Measurements from ENCODE around the gene LRP3. TPM values are rescaled to one million over a fixed set of nuclear protein-coding genes. Genes with fewer than 3 reads are reported as not detected.

The LRP3 gene
- total and polyA plus RNA-seq, 2 of the 13 experiments (the other 11 are each of a cell fraction or from before 2014, with no cell fraction given) = 17.6 to 51.6 TPM

DNA sequence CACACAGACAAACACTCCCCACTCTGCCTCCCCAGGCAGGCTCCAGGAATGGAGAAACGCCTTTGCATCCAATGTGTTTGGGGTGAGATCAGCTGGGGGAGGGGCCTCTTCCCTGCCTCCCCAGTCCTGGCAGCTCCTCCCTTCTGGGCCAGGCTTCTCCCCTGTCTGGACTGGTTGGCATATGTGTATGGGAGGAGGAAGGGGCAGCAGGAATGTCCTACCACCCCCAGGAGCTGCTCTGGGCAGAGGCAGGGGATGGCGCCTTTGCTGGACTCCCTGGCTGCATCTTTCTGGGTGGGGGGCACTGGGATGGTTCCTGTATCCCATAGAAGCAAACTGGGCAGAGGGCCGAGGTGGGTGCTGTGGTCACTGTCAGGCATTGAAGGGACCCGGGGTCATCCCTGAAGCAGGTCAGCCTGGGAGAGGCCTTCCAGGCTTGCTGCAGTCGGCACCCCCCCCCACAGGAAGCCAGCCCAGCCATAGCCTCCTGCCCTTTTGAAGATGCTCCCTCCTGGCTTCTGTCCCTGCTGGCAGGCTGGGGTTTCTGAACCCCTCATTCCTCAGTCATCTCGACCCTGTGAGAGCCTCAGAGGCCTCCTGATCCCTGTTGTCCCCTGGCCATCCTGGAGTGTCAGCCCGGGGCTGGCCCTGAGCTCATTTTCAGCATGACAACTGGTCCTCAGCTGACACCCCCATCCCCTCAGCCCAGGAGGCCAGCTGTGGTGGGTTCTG is 52.7 kb downstream of the LRP3 start (continued):
- TF ChIP-seq, protein P1, sequence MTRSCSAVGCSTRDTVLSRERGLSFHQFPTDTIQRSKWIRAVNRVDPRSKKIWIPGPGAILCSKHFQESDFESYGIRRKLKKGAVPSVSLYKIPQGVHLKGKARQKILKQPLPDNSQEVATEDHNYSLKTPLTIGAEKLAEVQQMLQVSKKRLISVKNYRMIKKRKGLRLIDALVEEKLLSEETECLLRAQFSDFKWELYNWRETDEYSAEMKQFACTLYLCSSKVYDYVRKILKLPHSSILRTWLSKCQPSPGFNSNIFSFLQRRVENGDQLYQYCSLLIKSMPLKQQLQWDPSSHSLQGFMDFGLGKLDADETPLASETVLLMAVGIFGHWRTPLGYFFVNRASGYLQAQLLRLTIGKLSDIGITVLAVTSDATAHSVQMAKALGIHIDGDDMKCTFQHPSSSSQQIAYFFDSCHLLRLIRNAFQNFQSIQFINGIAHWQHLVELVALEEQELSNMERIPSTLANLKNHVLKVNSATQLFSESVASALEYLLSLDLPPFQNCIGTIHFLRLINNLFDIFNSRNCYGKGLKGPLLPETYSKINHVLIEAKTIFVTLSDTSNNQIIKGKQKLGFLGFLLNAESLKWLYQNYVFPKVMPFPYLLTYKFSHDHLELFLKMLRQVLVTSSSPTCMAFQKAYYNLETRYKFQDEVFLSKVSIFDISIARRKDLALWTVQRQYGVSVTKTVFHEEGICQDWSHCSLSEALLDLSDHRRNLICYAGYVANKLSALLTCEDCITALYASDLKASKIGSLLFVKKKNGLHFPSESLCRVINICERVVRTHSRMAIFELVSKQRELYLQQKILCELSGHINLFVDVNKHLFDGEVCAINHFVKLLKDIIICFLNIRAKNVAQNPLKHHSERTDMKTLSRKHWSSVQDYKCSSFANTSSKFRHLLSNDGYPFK (CRISPR knock-in tag; IDR thresholded peaks at IDR 0.05; ENCODE audit: borderline replicate concordance) = 0 out of 2 replicates have a peak, but pooled peaks have one; percentile 4
- TF ChIP-seq, protein P2, sequence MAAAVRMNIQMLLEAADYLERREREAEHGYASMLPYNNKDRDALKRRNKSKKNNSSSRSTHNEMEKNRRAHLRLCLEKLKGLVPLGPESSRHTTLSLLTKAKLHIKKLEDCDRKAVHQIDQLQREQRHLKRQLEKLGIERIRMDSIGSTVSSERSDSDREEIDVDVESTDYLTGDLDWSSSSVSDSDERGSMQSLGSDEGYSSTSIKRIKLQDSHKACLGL (CRISPR knock-in tag; IDR thresholded peaks at IDR 0.05) = no peak
- TF ChIP-seq MIER3 (CRISPR knock-in tag; IDR thresholded peaks at IDR 0.05; ENCODE audit: borderline replicate concordance) (no peak), ZNF350 (CRISPR knock-in tag; IDR thresholded peaks at IDR 0.05; ENCODE audit: borderline replicate concordance, low read depth) (no peak)

- no peaks in the 10 kb centered on the region for H3K36me3 ChIP-seq (replicated peaks in 1 of 2; ENCODE audit: control insufficient read depth in 1 of 2, insufficient read depth in 2 of 2, low read length in 2 of 2)
- no peaks in the 10 kb centered on the region for H3K79me2 ChIP-seq (ENCODE audit: insufficient read depth, low read length)
- DNase-seq (ENCODE audit: low spot score) = no peak
- H3K27me3 ChIP-seq (ENCODE audit: control insufficient read depth in 1 of 2, insufficient read depth in 2 of 2, low read length in 2 of 2) = no peaks in the 10 kb centered on the region
- no TSS peak for BruUV-seq (replicated peaks)
- peak overlapping the region; percentile 83 for H3K27ac ChIP-seq (ENCODE audit: extremely low read length, insufficient read depth, low read length)
- intact Hi-C loops (cut with micrococcal nuclease; ENCODE audit: unreplicated experiment) (loop anchor here (2.0 kb wide), 1 partner anchor 55 kb away; the partner anchor contains the start of gene CEBPA), in situ Hi-C loops (cut with HindIII; ENCODE audit: extremely low pct_ligation_motif_present, low pct_unique_long_range_greater_than_20kb) (no loop called here)
- peak; percentile 23 for ATAC-seq
- WGBS (ENCODE audit: low lambda C conversion rate) = no CpG with 5 or more reads among the region's 1 CpG
- H3K9me3 ChIP-seq (ENCODE audit: low read length) = peaks cover 7% of the 10 kb centered on the region; the same call in 1 of the 2 replicates
- no peaks in the 10 kb centered on the region for H4K20me1 ChIP-seq (ENCODE audit: insufficient read depth, low read length)
- FAIRE-seq = peak; percentile 77
- no peak overlapping the region for H2AFZ ChIP-seq (ENCODE audit: low read length)
- H3K4me2 ChIP-seq (ENCODE audit: low read depth, low read length) = peak overlapping the region; percentile 79
- POLR2A ChIA-PET = interaction anchor here (1.2 to 4.1 kb wide), 8 partner anchors 28 to 156 kb away, joined by 3 to 51 read pairs (median 6); partner anchors contain the start of genes CEBPA and CEBPG
- CTCF ChIA-PET (ENCODE audit: low intra/inter-chr PET ratio, low total read pairs) = interaction anchor here (1.0 kb wide), 1 partner anchor 62 kb away, joined by 3 read pairs; no protein-coding TSS in a partner anchor
- peak overlapping the region; percentile 41 for H3K9ac ChIP-seq (ENCODE audit: insufficient read depth, low read depth, low read length)
- H3K4me3 ChIP-seq (replicated peaks in 1 of 3; ENCODE audit: insufficient read depth in 1 of 3, low read depth in 2 of 3, low read length in 3 of 3) = peak overlapping the region in 1 of 3 experiments; percentile 69; a peak in 2 of 6 replicates
- H3K4me1 ChIP-seq (ENCODE audit: insufficient read depth, low read length) = peaks cover 55% of the 10 kb centered on the region
- TF ChIP-seq ZNF354B (CRISPR knock-in tag; IDR thresholded peaks at IDR 0.05) (no peak), U2AF2 (IDR thresholded peaks at IDR 0.05; ENCODE audit: low read depth, low read length) (no peak), PRPF4 (IDR thresholded peaks at IDR 0.05; ENCODE audit: low read depth, low read length, poor library complexity, severe bottlenecking) (no peak), ZNF350 (CRISPR knock-in tag; IDR thresholded peaks at IDR 0.05; ENCODE audit: borderline replicate concordance, low read depth) (peak; percentile 64; the same call in 1 of the 2 replicates), BCLAF1 (IDR thresholded peaks at IDR 0.05) (no peak), ZNF430 (CRISPR knock-in tag; IDR thresholded peaks at IDR 0.05) (0 out of 2 replicates have a peak, but pooled peaks have one; percentile 21)
- TF ChIP-seq, protein P3, sequence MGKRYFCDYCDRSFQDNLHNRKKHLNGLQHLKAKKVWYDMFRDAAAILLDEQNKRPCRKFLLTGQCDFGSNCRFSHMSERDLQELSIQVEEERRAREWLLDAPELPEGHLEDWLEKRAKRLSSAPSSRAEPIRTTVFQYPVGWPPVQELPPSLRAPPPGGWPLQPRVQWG (CRISPR knock-in tag; IDR thresholded peaks at IDR 0.05; ENCODE audit: borderline replicate concordance, low read depth) = no peak
These were observed 53.3 kb downstream of the LRP3 start for GRCh38 chr19:33247441-33247819.
